Nephron progenitor cell (in vitro differentiated cells): ENCODE results near the gene CCDC92.

Source experiments
- DNase-seq: peaks from one replicate; pipeline ENCODE4 v3.0.0; 2021
- H3K27ac Mint-ChIP-seq: 2 replicates; pipeline ENCODE4 v1.8.0; 2021; ENCODE audit warnings: mild to moderate bottlenecking, moderate library complexity, mixed read lengths
- H3K27me3 Mint-ChIP-seq: 2 replicates; pipeline ENCODE4 v1.8.0; 2021; ENCODE audit warnings: mild to moderate bottlenecking, low read depth, mixed read lengths; ENCODE audit not compliant: poor library complexity
- H3K36me3 Mint-ChIP-seq: 2 replicates; pipeline ENCODE4 v1.8.0; 2021; ENCODE audit warnings: low read depth, mixed read lengths
- H3K4me1 Mint-ChIP-seq: 2 replicates; pipeline ENCODE4 v1.8.0; 2021; ENCODE audit warnings: mixed read lengths
- H3K4me3 Mint-ChIP-seq: 2 replicates; pipeline ENCODE4 v1.8.0; 2021; ENCODE audit warnings: mild to moderate bottlenecking, moderate library complexity, mixed read lengths
- H3K9me3 Mint-ChIP-seq: 2 replicates; pipeline ENCODE4 v1.8.0; 2021; ENCODE audit warnings: mild to moderate bottlenecking, moderate library complexity, mixed read lengths
- CTCF ChIP-seq: fragments of 200-600 bp; sonication (generic); IDR thresholded peaks from 2 replicates; pipeline ENCODE4 v1.5.0; 2021; ENCODE audit warnings: antibody characterized with exemption

The CCDC92 gene

GRCh38 chr12:123938679-123939480 lies 33.8 kb downstream of the CCDC92 start:
- Mint-ChIP-seq H3K27ac (peak overlapping the region; percentile 91), H3K4me1 (peaks cover 16% of the 10 kb centered on the region)

GRCh38 chr12:123937707-123938591 lies 34.7 kb downstream of the CCDC92 start:
- H3K36me3 Mint-ChIP-seq = peaks cover 53% of the 10 kb centered on the region
- TF ChIP-seq CTCF = no peak
- peaks cover 16% of the 10 kb centered on the region for H3K4me1 Mint-ChIP-seq
- peaks cover 4% of the 10 kb centered on the region for H3K27me3 Mint-ChIP-seq
- no peaks in the 10 kb centered on the region for H3K9me3 Mint-ChIP-seq
- H3K4me3 Mint-ChIP-seq = no peak overlapping the region
- peak overlapping the region; percentile 91 for H3K27ac Mint-ChIP-seq
- DNase-seq = no peak

More at GRCh38 chr12:123938679-123939480, 33.8 kb downstream of the CCDC92 start:
- H3K36me3 Mint-ChIP-seq = peaks cover 47% of the 10 kb centered on the region
- TF ChIP-seq CTCF = peak; percentile 47
- peaks cover 4% of the 10 kb centered on the region for H3K27me3 Mint-ChIP-seq
- H3K9me3 Mint-ChIP-seq = no peaks in the 10 kb centered on the region
- DNase-seq = peak; percentile 35
- H3K4me3 Mint-ChIP-seq = no peak overlapping the region

- Mint-ChIP-seq H3K9me3 (peaks cover under 1% of the 10 kb centered on the region), H3K36me3 (peaks cover 50% of the 10 kb centered on the region), H3K4me3 (no peak overlapping the region), H3K27me3 (peaks cover 4% of the 10 kb centered on the region), H3K4me1 (peaks cover 16% of the 10 kb centered on the region), H3K27ac (peak overlapping the region; percentile 66)
- no peak for DNase-seq
- no peak for TF ChIP-seq CTCF
These were observed 35.5 kb downstream of the CCDC92 start for GRCh38 chr12:123936956-123937706.

- peaks cover 16% of the 10 kb centered on the region for H3K4me1 Mint-ChIP-seq
- H3K27me3 Mint-ChIP-seq = peaks cover 7% of the 10 kb centered on the region
- DNase-seq = no peak
- H3K9me3 Mint-ChIP-seq = peaks cover 7% of the 10 kb centered on the region
- TF ChIP-seq CTCF = no peak
- H3K4me3 Mint-ChIP-seq = no peak overlapping the region
- H3K27ac Mint-ChIP-seq = peak overlapping the region; percentile 66
- peaks cover 50% of the 10 kb centered on the region for H3K36me3 Mint-ChIP-seq
These were observed 36.2 kb downstream of the CCDC92 start for GRCh38 chr12:123936471-123936870.

GRCh38 chr12:123935956-123936355 lies 36.7 kb downstream of the CCDC92 start:
- no peak for TF ChIP-seq CTCF
- peaks cover 16% of the 10 kb centered on the region for H3K4me1 Mint-ChIP-seq
- no peak overlapping the region for H3K27ac Mint-ChIP-seq
- H3K27me3 Mint-ChIP-seq = peaks cover 11% of the 10 kb centered on the region
- H3K9me3 Mint-ChIP-seq = peaks cover 8% of the 10 kb centered on the region
- H3K4me3 Mint-ChIP-seq = no peak overlapping the region
- peaks cover 47% of the 10 kb centered on the region for H3K36me3 Mint-ChIP-seq
- no peak for DNase-seq
